Liver (tissue), 9 donors: Measurements from ENCODE around the gene NRG4. TPM values are rescaled to one million over a fixed set of nuclear protein-coding genes. Genes with fewer than 3 reads are reported as not detected.

Experiments used
- DNase-seq: peaks from one replicate; pipeline ENCODE4 v3.0.0-alpha.2; 2017; ENCODE audit warnings: low spot score
- H3K27ac ChIP-seq, 2 donors: one replicate each; pipeline ENCODE4 v1.7.0; 2013; ENCODE audit warnings: inconsistent platforms in 2 of 2, low read length in 2 of 2, control low read depth in 1 of 2, low read depth in 1 of 2, mild to moderate bottlenecking in 1 of 2
- H3K27me3 ChIP-seq, 4 donors: one replicate each; pipeline versions ENCODE4 v1.6.1 to v1.7.0; 2013; ENCODE audit warnings: low read length in 3 of 4, inconsistent platforms in 1 of 4, mild to moderate bottlenecking in 1 of 4, moderate library complexity in 1 of 4; ENCODE audit not compliant: control insufficient read depth in 4 of 4, insufficient read depth in 4 of 4
- H3K36me3 ChIP-seq, 4 donors: one replicate each; pipeline versions ENCODE4 v1.6.1 to v1.7.0; 2013; ENCODE audit warnings: low read length in 3 of 4, mild to moderate bottlenecking in 3 of 4, low read depth in 1 of 4, moderate library complexity in 1 of 4; ENCODE audit not compliant: control insufficient read depth in 4 of 4, insufficient read depth in 3 of 4
- H3K4me1 ChIP-seq, 4 donors: one replicate each; pipeline versions ENCODE4 v1.6.1 to v1.7.0; 2013; ENCODE audit warnings: low read length in 3 of 4, mild to moderate bottlenecking in 3 of 4, moderate library complexity in 1 of 4; ENCODE audit not compliant: control insufficient read depth in 4 of 4, insufficient read depth in 4 of 4
- H3K4me3 ChIP-seq, 3 donors: one replicate each; pipeline versions ENCODE4 v1.6.1 to v1.7.0; 2013; ENCODE audit warnings: low read length in 3 of 3, control low read depth in 1 of 3, low read depth in 1 of 3, mild to moderate bottlenecking in 1 of 3
- H3K9ac ChIP-seq, 2 donors: one replicate each; pipeline ENCODE4 v1.7.0; 2013; ENCODE audit warnings: low read length in 2 of 2, mild to moderate bottlenecking in 2 of 2, moderate library complexity in 2 of 2, control low read depth in 1 of 2, low read depth in 1 of 2
- H3K9me3 ChIP-seq, 4 donors: one replicate each; pipeline versions ENCODE4 v1.6.1 to v1.7.0; 2013; ENCODE audit warnings: low read length in 3 of 4; ENCODE audit not compliant: control insufficient read depth in 4 of 4
- EGR1 ChIP-seq, 2 donors: IDR thresholded peaks; 2 replicates each; pipeline ENCODE4 v1.6.1; 2016 to 2018; ENCODE audit warnings: antibody characterized with exemption in 2 of 2, low read depth in 2 of 2
- FOXA2 ChIP-seq: IDR thresholded peaks from 2 replicates; pipeline ENCODE4 v1.6.1; 2016; ENCODE audit warnings: antibody characterized with exemption
- GABPA ChIP-seq, 2 donors: IDR thresholded peaks in 1 of 2; conservative IDR thresholded peaks in 1 of 2; 2 replicates each; pipeline ENCODE4 v1.6.1; 2016; ENCODE audit warnings: antibody characterized with exemption in 2 of 2, mild to moderate bottlenecking in 1 of 2, moderate library complexity in 1 of 2
- HNF4A ChIP-seq, 2 donors: conservative IDR thresholded peaks; 2 replicates each; pipeline ENCODE4 v1.6.1; 2016; ENCODE audit warnings: antibody characterized with exemption in 2 of 2, mild to moderate bottlenecking in 2 of 2
- HNF4G ChIP-seq: IDR thresholded peaks from 2 replicates; pipeline ENCODE4 v1.6.1; 2016; ENCODE audit warnings: antibody characterized with exemption
- JUND ChIP-seq, 2 donors: IDR thresholded peaks; 2 replicates each; pipeline ENCODE4 v1.6.1; 2016; ENCODE audit warnings: antibody characterized with exemption in 2 of 2
- NR2F2 ChIP-seq: IDR thresholded peaks from 2 replicates; pipeline ENCODE4 v1.6.1; 2016; ENCODE audit warnings: antibody characterized with exemption
- RAD21 ChIP-seq, 2 donors: IDR thresholded peaks; 2 replicates each; pipeline ENCODE4 v1.6.1; 2016; ENCODE audit warnings: antibody characterized with exemption in 2 of 2, mild to moderate bottlenecking in 2 of 2
- RXRA ChIP-seq, 2 donors: IDR thresholded peaks; 2 replicates each; pipeline ENCODE4 v1.6.1; 2017 to 2018; ENCODE audit warnings: antibody characterized with exemption in 2 of 2, mild to moderate bottlenecking in 1 of 2
- SP1 ChIP-seq: IDR thresholded peaks from 2 replicates; pipeline ENCODE4 v1.6.1; 2018; ENCODE audit warnings: antibody characterized with exemption, mild to moderate bottlenecking
- YY1 ChIP-seq: IDR thresholded peaks from 2 replicates; pipeline ENCODE4 v1.6.1; 2016; ENCODE audit warnings: antibody characterized with exemption, mild to moderate bottlenecking
- WGBS: extraction: QIAGEN DNeasy Blood & Tissue Kit; methylation state at CpG from one replicate; pipeline ENCODE4 v1.1.7; 2013; 5-methylcytosine and 5-hydroxymethylcytosine counted together
- polyA plus RNA-seq, 2 donors: library from polyadenylated mRNA; stranded (reverse) in 1 of 2; unstranded in 1 of 2; fragments of 200-250 nt in 1 of 2; fragments of >200 nt in 1 of 2; fragmentation: Nextera tagmentation in 1 of 2; extraction: Ambion mirVana in 1 of 2; gene quantifications; one replicate each; pipeline versions ENCODE4 v1.2.1 to v1.2.3, GENCODE V29; 2013 to 2015
- total RNA-seq, 2 donors: library from RNA; depleted of rRNA; stranded (reverse); fragments of >200 nt; gene quantifications; one replicate each; pipeline ENCODE4 v1.2.3, GENCODE V29; 2014
- TF ChIP-seq, protein P1 (sequence below): IDR thresholded peaks from 2 replicates; pipeline ENCODE4 v1.6.1; 2016; ENCODE audit warnings: antibody characterized with exemption
- TF ChIP-seq, protein P2 (sequence below): IDR thresholded peaks from 2 replicates; pipeline ENCODE4 v1.6.1; 2016; ENCODE audit warnings: antibody characterized with exemption, mild to moderate bottlenecking
- donor health status: healthy.
- donor health status: healthy.
- donor health status: healthy.
- donor health status: healthy.
- donor health status: healthy.

Gene NRG4
- total and polyA plus RNA-seq, 4 donors = 0.51 to 1.3 (median 1.0) TPM; not detected in 1

DNA sequence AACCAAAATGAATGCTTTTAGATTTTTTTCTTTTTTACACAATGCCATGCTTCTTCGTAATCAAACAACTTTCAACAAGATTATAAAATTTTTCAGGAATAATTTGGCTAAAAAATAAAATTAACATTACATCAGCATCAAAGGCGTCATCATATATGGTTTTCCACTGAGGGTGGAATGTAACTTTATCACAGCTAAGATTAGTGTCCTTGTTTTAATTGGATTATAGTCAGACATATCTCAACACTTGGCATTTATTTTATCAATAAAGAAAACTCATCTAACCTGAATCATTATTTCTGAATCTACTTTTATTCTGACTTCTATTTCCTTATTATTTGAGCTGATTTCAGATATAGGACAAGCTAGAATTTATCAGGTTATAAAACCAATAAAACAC, 1.6 kb downstream of the NRG4 start:
- Histone ChIP-seq H3K9me3 (no peaks in the 10 kb centered on the region), H3K27ac (no peak overlapping the region), H3K9ac (peak overlapping the region in 1 of 2 donors; percentile 20), H3K4me1 (peaks cover 0 to 4% (median 0%) of the 10 kb centered on the region in 4 donors), H3K27me3 (no peaks in the 10 kb centered on the region), H3K4me3 (no peak overlapping the region), H3K36me3 (no peaks in the 10 kb centered on the region)
- no peak for DNase-seq
- TF ChIP-seq GABPA (IDR thresholded peaks at IDR 0.05 in 1 of 2, conservative IDR thresholded peaks at IDR 0.05 in 1 of 2) = no peak
- TF ChIP-seq SP1 = no peak
- no peak for TF ChIP-seq RAD21 (IDR thresholded peaks at IDR 0.05)
- no peak for TF ChIP-seq HNF4G
- no peak for TF ChIP-seq EGR1 (IDR thresholded peaks at IDR 0.05; ENCODE audit: low read depth in 2 of 2)
- 87% methylated on average over 2 of the region's 2 CpGs for WGBS

DNA sequence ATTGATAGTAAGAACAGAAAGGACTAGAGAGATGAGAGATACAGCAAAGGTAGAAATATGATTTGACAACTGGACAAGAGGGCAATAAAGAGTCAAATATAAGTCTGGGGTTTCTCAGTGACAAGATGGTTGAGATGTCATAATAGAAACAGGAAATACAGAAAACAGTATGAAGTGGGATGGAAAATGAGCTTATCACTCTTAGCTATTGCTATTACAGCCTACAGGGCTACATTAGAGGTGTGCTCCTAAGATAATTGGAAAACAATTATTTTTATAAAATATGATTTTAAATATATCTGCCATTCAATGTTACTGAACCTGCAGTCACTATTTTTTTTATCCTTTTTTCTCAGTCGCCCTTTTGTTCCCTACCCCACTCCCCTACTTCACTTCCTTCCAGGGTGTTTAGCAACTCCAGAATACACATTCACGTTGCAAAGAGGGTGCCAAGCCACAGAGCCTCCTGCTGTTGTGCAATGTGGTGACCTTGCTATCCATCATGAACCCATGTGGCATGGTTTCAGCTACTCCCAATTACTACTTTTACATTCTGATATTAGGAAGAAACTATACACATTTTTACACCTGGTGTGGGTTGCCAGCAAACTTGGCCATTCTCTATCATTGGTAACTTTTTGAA, 6.0 kb downstream of the NRG4 start:
- Histone ChIP-seq H3K4me1 (peaks cover 0 to 4% (median 0%) of the 10 kb centered on the region in 4 donors), H3K36me3 (no peaks in the 10 kb centered on the region), H3K9ac (no peak overlapping the region), H3K27ac (no peak overlapping the region), H3K9me3 (no peaks in the 10 kb centered on the region), H3K4me3 (no peak overlapping the region), H3K27me3 (no peaks in the 10 kb centered on the region)
- no peak for DNase-seq
- WGBS = 8% methylated on average over 2 of the region's 2 CpGs
- TF ChIP-seq HNF4G = no peak
- peak; percentile 40 to 41 for TF ChIP-seq HNF4A (conservative IDR thresholded peaks at IDR 0.05)
- TF ChIP-seq FOXA2 = peak; percentile 7
- no peak for TF ChIP-seq NR2F2
- peak; percentile 78 to 87 for TF ChIP-seq RXRA (IDR thresholded peaks at IDR 0.05)

DNA sequence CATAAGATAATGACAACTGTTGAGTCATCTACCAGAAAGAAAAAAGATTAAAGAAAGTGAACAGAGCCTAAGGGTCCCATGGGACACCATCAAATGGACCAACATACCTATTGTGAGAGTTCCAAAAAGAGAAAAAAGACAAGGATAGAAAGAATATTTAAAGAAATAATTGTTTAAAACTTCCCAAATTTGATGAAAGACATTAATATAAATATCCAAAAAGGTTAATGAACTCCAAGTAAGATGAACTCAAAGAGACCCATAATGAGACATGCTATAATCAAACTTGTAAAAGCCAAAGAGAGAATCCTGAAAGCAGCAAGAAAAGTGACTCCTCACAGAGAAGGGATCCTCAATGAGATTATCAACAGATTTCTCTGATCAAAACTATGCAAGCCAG, 8.9 kb downstream of the NRG4 start:
- no peak for TF ChIP-seq RXRA (IDR thresholded peaks at IDR 0.05)
- TF ChIP-seq, protein P1, sequence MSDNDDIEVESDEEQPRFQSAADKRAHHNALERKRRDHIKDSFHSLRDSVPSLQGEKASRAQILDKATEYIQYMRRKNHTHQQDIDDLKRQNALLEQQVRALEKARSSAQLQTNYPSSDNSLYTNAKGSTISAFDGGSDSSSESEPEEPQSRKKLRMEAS = no peak
- TF ChIP-seq EGR1 (IDR thresholded peaks at IDR 0.05; ENCODE audit: low read depth in 2 of 2) = no peak
- no peak for TF ChIP-seq JUND (IDR thresholded peaks at IDR 0.05)
- TF ChIP-seq SP1 = no peak
- TF ChIP-seq, protein P2, sequence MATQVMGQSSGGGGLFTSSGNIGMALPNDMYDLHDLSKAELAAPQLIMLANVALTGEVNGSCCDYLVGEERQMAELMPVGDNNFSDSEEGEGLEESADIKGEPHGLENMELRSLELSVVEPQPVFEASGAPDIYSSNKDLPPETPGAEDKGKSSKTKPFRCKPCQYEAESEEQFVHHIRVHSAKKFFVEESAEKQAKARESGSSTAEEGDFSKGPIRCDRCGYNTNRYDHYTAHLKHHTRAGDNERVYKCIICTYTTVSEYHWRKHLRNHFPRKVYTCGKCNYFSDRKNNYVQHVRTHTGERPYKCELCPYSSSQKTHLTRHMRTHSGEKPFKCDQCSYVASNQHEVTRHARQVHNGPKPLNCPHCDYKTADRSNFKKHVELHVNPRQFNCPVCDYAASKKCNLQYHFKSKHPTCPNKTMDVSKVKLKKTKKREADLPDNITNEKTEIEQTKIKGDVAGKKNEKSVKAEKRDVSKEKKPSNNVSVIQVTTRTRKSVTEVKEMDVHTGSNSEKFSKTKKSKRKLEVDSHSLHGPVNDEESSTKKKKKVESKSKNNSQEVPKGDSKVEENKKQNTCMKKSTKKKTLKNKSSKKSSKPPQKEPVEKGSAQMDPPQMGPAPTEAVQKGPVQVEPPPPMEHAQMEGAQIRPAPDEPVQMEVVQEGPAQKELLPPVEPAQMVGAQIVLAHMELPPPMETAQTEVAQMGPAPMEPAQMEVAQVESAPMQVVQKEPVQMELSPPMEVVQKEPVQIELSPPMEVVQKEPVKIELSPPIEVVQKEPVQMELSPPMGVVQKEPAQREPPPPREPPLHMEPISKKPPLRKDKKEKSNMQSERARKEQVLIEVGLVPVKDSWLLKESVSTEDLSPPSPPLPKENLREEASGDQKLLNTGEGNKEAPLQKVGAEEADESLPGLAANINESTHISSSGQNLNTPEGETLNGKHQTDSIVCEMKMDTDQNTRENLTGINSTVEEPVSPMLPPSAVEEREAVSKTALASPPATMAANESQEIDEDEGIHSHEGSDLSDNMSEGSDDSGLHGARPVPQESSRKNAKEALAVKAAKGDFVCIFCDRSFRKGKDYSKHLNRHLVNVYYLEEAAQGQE = no peak
- no peak for TF ChIP-seq NR2F2
- TF ChIP-seq YY1 = no peak
- no peak for TF ChIP-seq FOXA2
- H3K27ac ChIP-seq = no peak overlapping the region
- no peaks in the 10 kb centered on the region for H3K9me3 ChIP-seq
- H3K4me3 ChIP-seq = no peak overlapping the region
- H3K27me3 ChIP-seq = no peaks in the 10 kb centered on the region
- DNase-seq = no peak
- no peak overlapping the region for H3K9ac ChIP-seq
- no peaks in the 10 kb centered on the region for H3K36me3 ChIP-seq
- peaks cover 0 to 4% (median 0%) of the 10 kb centered on the region in 4 donors for H3K4me1 ChIP-seq
